Activated CD4-positive, alpha-beta T cell treated with anti-CD3 and anti-CD28 coated beads for 4 hours (primary cell): ENCODE data around the gene USP48.
"Not testable (repeated sequence)": the region's sequence is repeated elsewhere in the genome, so short reads cannot be mapped to it uniquely, and the experiment has no call there.

Source experiments
- DNase-seq, 2 donors: peaks; one replicate each; pipeline ENCODE4 v3.0.0-alpha.2; 2020

USP48 gene

DNA sequence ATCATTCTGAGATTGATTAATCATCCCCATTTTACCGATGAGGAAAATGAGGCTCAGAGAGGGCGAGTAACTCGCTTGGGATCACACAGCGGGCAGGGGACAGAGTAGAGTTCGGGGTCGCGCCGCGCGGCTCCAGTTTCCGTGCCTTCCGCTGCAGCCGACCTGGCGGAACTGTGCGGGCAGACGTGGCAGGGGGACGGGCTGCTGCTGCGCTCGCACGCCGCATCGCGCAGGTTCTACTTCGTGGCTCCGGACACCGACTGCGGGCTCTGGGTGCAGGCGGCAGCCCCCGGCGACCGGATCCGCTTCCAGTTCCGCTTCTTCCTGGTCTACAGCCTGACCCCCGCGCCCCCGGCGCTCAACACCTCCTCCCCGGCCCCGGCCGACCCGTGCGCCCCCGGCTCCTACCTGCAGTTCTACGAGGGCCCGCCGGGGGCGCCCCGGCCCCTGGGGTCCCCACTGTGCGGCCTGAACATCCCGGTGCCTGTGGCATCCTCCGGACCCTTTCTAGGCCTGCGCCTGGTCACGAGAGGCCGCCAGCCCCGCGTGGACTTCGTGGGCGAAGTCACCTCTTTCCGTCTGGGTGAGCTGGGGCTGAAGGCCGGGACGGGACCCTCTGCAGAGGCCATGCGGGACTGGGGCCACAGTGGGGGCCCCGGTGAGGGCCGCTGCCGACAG, 31.4 kb upstream of the USP48 start:
- peak in 1 of 2 donors; percentile 14 for DNase-seq

GRCh38 chr1:21813542-21813941, 30.6 kb upstream of the USP48 start:
- no peak for DNase-seq

DNA sequence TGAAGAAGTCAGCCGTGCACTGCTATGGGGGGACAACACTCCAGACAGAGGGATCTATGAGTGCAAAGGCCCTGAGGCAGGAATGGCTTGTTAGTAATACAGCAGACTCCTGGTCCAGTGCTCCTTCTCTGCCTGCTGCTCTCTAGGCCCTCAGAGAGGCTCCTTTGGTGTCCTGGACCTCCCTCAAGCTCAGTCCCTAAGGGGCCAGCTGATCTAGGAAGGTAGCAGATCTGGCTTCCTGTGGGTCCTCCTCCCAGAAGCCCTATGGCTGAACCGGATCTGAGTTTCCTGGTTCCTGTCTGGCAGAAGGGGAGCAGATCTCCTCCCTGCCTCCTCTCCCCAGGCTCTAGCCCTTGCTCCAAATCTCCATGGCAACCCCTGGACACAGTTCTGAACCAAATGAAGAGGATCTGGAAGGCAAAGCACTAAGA, 28.9 kb upstream of the USP48 start, which contains the start of gene LDLRAD2:
Gene LDLRAD2 (plus strand): TSS at position 391 of the 431 bp plus-strand sequence. CDS start 187 bp downstream, outside the sequence.
- no peak for DNase-seq

- DNase-seq = no peak
These were observed 21.6 kb upstream of the USP48 start for GRCh38 chr1:21804536-21804935.

- DNase-seq = no peak
These were observed 18.2 kb upstream of the USP48 start for GRCh38 chr1:21801100-21801499.

DNA sequence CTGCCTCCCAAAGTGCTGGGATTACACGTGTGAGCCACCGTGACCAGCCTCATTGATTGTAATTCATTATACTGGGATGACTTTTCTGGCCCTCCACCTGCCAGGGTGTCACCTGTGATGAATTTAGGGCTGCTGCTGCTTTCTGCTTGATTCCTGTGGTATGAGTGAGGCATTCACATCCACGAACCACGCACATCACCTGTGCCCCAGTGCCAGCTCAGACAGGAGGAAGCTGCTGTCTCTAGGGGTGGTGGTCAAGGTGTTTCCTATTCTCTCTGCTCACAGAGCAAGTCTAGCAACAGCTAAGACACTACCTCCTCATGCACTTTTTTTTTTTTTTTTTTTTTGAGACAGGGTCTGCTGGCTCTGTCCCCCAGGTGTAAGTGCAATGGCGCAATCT, 16.8 kb upstream of the USP48 start:
- no peak for DNase-seq

DNA sequence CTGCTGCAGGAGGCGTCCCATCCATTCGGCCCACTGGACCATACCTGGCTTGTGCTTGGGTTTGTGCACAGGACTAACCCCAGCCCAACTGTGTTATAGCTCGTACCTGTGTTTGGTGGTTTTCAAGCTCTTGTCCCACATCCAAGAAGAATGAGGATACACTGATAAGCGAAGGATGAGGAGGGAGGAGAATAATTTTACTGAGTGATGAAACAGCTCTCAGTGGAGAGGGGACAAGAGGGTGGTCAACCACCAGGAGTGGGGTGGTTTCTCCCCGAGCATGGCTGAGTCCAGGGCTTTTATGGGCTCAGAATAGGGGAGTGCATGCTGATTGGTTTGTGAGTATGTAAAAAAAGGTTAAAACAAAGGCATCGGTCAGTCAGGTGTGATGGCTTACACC, 12.1 kb upstream of the USP48 start:
- DNase-seq = no peak

DNA sequence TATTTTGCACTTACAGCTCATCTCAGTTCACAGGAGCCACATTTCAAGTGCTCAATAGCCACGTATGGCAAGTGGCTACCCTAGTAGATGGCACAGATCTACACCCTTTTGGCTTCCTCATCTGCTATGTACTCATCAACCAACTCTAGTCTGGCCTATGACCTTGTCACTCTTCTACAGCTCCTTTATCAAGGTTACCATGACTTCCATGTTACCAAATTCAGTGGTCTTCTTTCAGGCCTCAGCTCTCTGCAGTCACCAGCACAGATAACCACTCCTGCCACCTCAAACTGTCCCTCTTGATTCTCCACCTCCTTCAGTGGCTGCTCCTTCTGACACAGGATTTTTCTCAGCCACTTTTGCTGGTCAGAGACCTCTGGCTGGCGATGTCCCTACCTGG, 11.7 kb upstream of the USP48 start:
- no peak for DNase-seq

- no peak for DNase-seq
These were observed 10.2 kb upstream of the USP48 start for GRCh38 chr1:21793104-21793503.

- DNase-seq = no peak
These were observed 3.7 kb upstream of the USP48 start for GRCh38 chr1:21786640-21787039.

- not testable (repeated sequence) for DNase-seq
These were observed 2.8 kb upstream of the USP48 start for GRCh38 chr1:21785764-21786163.

- DNase-seq = no peak
These were observed 992 bp upstream of the USP48 start for GRCh38 chr1:21783679-21784603.

- peak; percentile 37 to 39 for DNase-seq
These were observed 541 bp downstream of the USP48 start for GRCh38 chr1:21782349-21782867.

DNA sequence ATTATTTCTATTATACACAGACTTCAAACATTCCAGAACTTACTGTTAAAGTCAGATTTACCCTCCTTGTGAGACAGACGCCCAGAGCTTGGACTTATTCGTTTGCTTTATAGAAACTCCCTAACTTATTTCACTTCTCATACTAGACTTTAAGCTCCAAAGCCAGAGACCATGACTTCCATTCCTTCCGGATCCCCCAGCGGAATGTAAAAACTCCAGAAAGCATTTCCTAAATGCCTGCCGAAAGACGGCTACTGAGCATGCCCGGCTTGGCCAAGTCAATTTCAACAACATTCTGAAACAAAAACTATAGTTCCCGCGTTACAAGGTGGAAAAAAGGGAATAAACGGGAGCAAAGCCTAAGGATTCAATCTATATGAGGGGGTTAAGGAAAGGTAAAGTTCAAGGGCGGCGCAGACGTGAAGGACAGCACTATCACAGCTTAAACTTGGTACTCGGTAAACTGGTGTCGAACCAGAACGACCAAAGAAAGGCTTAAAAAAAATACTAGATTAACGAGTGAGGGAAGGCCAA, 1.1 kb downstream of the USP48 start:
- no peak for DNase-seq

DNA sequence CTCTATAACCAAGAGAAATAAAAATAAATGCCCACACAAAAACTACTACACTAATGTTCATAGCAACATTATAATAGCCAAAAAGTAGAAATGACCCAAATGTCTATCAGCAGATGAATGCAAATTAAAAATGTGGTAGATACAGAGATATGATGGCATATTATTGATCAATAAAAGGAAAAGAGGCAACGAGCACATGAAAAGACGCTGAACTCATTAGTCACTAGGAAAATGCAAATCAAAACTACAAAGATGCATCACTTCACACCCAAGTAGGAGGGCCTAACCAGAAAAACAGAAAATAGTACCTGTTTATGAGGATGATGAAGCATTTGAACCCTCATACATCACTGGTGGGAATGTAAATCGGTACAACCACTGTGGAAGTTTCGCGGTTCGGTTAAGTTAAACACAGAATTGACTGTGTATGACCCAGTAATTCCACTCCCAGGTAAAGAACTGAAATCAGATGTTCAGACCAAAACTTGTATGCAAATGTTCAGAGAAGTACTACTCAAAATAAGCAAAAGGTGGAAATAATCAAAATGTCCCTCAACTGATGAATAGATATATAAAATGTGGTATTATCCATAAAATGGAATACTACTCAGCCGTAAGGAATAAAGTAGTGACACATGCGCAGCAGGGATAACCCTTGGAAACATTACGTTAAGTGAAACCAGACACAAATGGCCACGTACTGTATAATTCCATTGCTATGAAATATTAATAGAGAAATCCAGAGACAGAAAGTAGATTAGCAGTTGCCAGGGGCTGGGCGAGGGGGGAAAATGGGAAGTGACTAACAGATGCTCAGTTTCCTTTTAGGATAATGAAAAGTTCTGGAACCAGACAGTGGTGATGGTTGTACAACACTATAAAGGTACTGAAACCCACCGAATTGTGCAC, 3.1 kb downstream of the USP48 start:
- peak; percentile 44 to 49 for DNase-seq

DNA sequence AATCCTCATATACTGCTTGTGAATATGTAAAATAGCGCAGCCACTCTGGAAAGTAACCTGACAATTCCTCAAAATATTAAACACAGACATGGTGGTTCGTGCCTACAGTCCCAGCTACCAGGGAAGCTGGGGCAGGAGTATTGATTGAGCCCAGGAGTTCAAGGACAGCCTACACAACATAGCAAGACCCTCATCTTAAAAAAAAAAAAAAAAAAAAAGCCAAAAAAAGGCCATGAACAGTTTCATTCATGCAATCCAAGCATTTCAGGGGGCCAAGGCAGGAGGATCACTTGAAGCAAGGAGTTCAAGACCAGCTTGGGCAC, 4.6 kb downstream of the USP48 start:
- no peak for DNase-seq

DNA sequence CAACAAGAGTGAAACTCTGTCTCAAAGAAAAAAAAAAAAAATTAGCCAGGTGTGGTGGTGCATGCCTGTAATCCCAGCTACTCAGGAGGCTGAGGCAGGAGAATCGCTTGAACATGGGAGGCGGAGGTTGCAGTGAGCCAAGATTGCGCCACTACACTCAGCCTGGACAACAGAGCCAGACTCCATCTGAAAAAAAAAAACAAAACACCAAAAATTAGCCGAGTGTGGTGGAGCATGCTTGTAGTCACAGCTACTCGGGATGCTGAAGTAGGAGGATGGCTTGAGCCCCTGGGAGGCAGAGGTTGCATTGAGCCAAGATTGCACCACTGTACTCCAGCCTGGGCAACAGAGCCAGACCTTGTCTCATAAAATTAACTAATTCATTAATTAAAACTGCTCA, 6.0 kb downstream of the USP48 start:
- not testable (repeated sequence) for DNase-seq

DNA sequence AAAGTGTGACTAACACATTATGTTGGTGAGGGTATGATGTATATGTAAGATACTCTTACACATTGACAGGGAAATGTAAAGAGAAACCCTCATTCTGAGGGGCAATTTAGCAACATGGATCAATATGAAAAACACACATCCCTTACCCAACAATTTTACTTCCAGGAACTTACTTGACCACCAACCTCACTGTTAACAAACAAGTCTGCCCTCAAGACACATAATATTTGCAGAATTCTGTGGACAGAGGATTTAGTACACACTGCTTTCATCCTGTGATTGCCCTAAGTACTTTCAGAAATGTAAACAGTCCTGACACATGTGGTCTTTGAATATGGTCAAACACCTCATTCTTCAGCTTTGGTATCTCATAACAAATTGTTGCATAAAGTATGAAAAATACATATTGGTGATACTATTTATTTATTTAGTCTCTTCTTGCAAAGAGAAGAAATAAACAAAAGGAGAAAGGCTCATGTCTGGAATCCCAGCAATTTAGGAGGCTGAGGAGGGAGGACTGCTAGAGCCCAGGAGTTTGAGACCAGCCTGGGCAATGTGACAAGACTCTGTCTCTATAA, 6.9 kb downstream of the USP48 start:
- DNase-seq = no peak

- DNase-seq = no peak
These were observed 7.4 kb downstream of the USP48 start for GRCh38 chr1:21775550-21775914.

DNA sequence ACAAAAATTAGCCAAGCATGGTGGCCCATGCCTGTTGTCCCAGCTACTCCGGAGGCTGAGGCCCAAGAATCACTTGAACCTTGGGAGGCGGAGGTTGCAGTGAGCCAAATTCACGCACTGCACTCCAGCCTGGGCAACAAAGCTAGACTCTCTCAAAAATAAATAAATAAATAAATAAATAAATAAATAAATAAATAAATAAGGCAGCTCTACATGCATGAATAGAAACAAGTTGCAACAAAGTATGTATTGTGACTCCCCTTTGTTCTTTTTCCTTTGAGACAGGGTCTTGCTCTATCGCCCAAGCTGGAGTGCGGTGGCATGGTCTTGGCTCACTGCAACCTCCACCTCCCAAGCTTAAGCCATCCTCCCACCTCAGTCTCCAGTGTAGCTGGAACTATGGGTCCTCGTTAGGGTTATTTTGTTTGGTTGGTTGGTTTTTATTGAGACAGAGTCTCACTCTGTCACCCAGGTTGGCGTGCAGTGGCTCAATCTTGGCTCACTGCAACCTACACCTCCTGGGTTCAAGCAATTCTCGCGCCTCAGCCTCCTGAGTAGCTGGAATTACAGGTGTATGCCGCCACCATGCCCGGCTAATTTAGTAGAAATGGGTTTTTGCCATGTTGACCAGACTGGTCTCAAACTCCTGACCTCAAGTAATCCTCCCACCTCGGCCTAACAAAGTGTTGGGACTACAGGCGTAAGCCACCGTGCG, 8.0 kb downstream of the USP48 start:
- no peak for DNase-seq

DNA sequence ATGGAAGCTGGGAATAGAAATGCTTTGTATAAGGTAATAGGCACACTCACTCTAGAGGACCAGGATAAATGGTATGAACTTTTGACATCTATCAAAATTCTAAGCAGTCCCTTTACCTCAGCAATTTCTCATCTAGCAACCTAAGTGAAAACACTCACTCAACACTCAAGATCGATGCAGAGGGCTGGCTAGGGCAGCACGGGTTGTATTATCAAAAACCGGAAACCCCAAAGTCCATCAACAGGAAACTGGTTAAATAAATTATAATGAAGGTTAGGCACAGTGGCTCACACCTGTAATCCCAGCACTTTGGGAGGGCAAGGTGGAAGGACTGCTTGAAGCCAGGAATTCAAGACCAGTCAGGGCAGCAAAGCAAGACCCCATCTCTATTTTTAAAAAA, 9.4 kb downstream of the USP48 start:
- DNase-seq = no peak

GRCh38 chr1:21771672-21772071, 11.3 kb downstream of the USP48 start:
- not testable (repeated sequence) for DNase-seq
